Neural cell (in vitro differentiated cells): ENCODE data around the gene CCNY. TPM values are rescaled to one million over a fixed set of nuclear protein-coding genes. Genes with fewer than 3 reads are reported as not detected.

Source experiments
- H2AFZ ChIP-seq: fragments of 200-600, 300-800 bp; sonication (generic), shearing (Covaris generic); 2 replicates; pipeline ENCODE4 v1.6.0; 2014; ENCODE audit warnings: low read depth, mild to moderate bottlenecking, antibody characterized with exemption, low read length, moderate library complexity
- H3F3A ChIP-seq: fragments of 200-600 bp; shearing (Covaris generic); 2 replicates; pipeline ENCODE4 v1.6.1; 2016; ENCODE audit warnings: mild to moderate bottlenecking, moderate library complexity, mixed read lengths, antibody characterized with exemption, low read length; ENCODE audit not compliant: insufficient read depth, poor library complexity, severe bottlenecking
- H3K27ac ChIP-seq: fragments of 200-600, 300-800 bp; sonication (generic), shearing (Covaris generic); 2 replicates; pipeline ENCODE4 v1.5.1; 2014; ENCODE audit warnings: mild to moderate bottlenecking, low read length, moderate library complexity
- H3K27me3 ChIP-seq: fragments of 300-800, 200-600 bp; sonication (generic), shearing (Covaris generic); 2 replicates; pipeline ENCODE4 v1.6.0; 2014; ENCODE audit warnings: mild to moderate bottlenecking, low read depth, low read length, moderate library complexity; ENCODE audit not compliant: insufficient read depth
- H3K36me3 ChIP-seq: fragments of 300-800, 200-600 bp; sonication (generic), shearing (Covaris generic); 2 replicates; pipeline ENCODE4 v1.5.1; 2014; ENCODE audit warnings: mild to moderate bottlenecking, antibody characterized with exemption, low read length, moderate library complexity; ENCODE audit not compliant: insufficient read depth
- H3K4me2 ChIP-seq: fragments of 300-800, 200-600 bp; sonication (generic), shearing (Covaris generic); 2 replicates; pipeline ENCODE4 v1.6.0; 2014; ENCODE audit warnings: mild to moderate bottlenecking, low read length
- H3K4me3 ChIP-seq: fragments of 300-800, 200-600 bp; sonication (generic), shearing (Covaris generic); 2 replicates; pipeline ENCODE4 v1.5.1; 2014; ENCODE audit warnings: mild to moderate bottlenecking, low read length, moderate library complexity
- H3K79me2 ChIP-seq: fragments of 200-600 bp; shearing (Covaris generic); replicated peaks from 2 replicates; pipeline ENCODE4 v1.6.0; 2014; ENCODE audit warnings: mild to moderate bottlenecking, low read length, moderate library complexity; ENCODE audit not compliant: insufficient read depth
- H3K9ac ChIP-seq: fragments of 300-800, 200-600 bp; sonication (generic), shearing (Covaris generic); 2 replicates; pipeline ENCODE4 v1.6.1; 2016; ENCODE audit warnings: mild to moderate bottlenecking, low read length, mixed read lengths
- H3K9me2 ChIP-seq: fragments of 200-600 bp; shearing (Covaris generic); 2 replicates; pipeline ENCODE4 v1.6.1; 2016; ENCODE audit warnings: mild to moderate bottlenecking, low read length, mixed read lengths; ENCODE audit not compliant: insufficient read depth
- H3K9me3 ChIP-seq: fragments of 200-600, 300-800 bp; sonication (generic), shearing (Covaris generic); 2 replicates; pipeline ENCODE4 v1.6.1; 2016; ENCODE audit warnings: mild to moderate bottlenecking, mixed run types, low read length, moderate library complexity, mixed read lengths
- H4K20me1 ChIP-seq: fragments of 200-600 bp; shearing (Covaris generic); 2 replicates; pipeline ENCODE4 v1.6.1; 2016; ENCODE audit warnings: mild to moderate bottlenecking, mixed run types; ENCODE audit not compliant: insufficient read depth
- EP300 ChIP-seq: fragments of 450-650 bp; conservative IDR thresholded peaks from 2 replicates; pipeline ENCODE4 v1.6.1; 2014; ENCODE audit warnings: antibody characterized with exemption, mild to moderate bottlenecking, moderate library complexity; ENCODE audit not compliant: poor library complexity, severe bottlenecking
- EZH2 ChIP-seq: fragments of 200-600, 300-800 bp; shearing (Covaris generic), sonication (generic); IDR thresholded peaks from 2 replicates; pipeline ENCODE4 v1.6.1; 2014; ENCODE audit warnings: antibody characterized with exemption, low read length, borderline replicate concordance, mild to moderate bottlenecking; ENCODE audit not compliant: insufficient read depth, poor library complexity, severe bottlenecking
- MXI1 ChIP-seq: fragments of 450-650 bp; conservative IDR thresholded peaks from 2 replicates; pipeline ENCODE4 v1.6.1; 2014; ENCODE audit warnings: antibody characterized with exemption, mild to moderate bottlenecking; ENCODE audit not compliant: poor library complexity, severe bottlenecking
- POLR2AphosphoS5 ChIP-seq: IDR thresholded peaks from 2 replicates; pipeline ENCODE4 v1.6.1; 2012
- RAD21 ChIP-seq: fragments of 450-650 bp; conservative IDR thresholded peaks from 2 replicates; pipeline ENCODE4 v1.6.1; 2014; ENCODE audit warnings: antibody characterized with exemption, mild to moderate bottlenecking, moderate library complexity
- SMC3 ChIP-seq: fragments of 450-650 bp; conservative IDR thresholded peaks from 2 replicates; pipeline ENCODE4 v1.6.1; 2014; ENCODE audit warnings: antibody characterized with exemption, mild to moderate bottlenecking, moderate library complexity; ENCODE audit not compliant: poor library complexity
- TAF1 ChIP-seq: IDR thresholded peaks from 2 replicates; pipeline ENCODE4 v1.6.1; 2012; ENCODE audit warnings: low read depth
- polyA plus RNA-seq: library from polyadenylated mRNA; depleted of rRNA; stranded (reverse); fragments of >200 nt; gene quantifications from 2 replicates; pipeline ENCODE4 v1.2.3, GENCODE V29; 2014
- TF ChIP-seq, protein P1 (sequence below): fragments of 450-650 bp; IDR thresholded peaks from 2 replicates; pipeline ENCODE4 v1.5.1; 2014; ENCODE audit warnings: antibody characterized with exemption, mild to moderate bottlenecking, moderate library complexity; ENCODE audit not compliant: poor library complexity, severe bottlenecking
- TF ChIP-seq, protein P2 (sequence below): IDR thresholded peaks from 2 replicates; pipeline ENCODE4 v1.6.1; 2012; ENCODE audit warnings: borderline replicate concordance

Gene CCNY
- polyA plus RNA-seq, 1 donor from 2014 or later: 36.4 TPM

GRCh38 chr10:35355971-35356724 is 19.8 kb downstream of the CCNY start:
- H3K79me2 ChIP-seq: peaks cover 65% of the 10 kb centered on the region
- H4K20me1 ChIP-seq: no peaks in the 10 kb centered on the region
- H3K4me2 ChIP-seq: no peak overlapping the region
- H3K36me3 ChIP-seq: no peaks in the 10 kb centered on the region
- H3K4me3 ChIP-seq: no peak overlapping the region
- no peaks in the 10 kb centered on the region for H3K9me2 ChIP-seq
- H3K9me3 ChIP-seq: no peaks in the 10 kb centered on the region
- H3K27ac ChIP-seq: no peak overlapping the region
- no peak overlapping the region for H3K9ac ChIP-seq
- no peaks in the 10 kb centered on the region for H3K27me3 ChIP-seq
- H2AFZ ChIP-seq: no peak overlapping the region
- H3F3A ChIP-seq: no peaks in the 10 kb centered on the region
- TF ChIP-seq EP300 (no peak), POLR2AphosphoS5 (no peak), RAD21 (no peak), SMC3 (no peak), TAF1 (no peak)
- TF ChIP-seq, protein P1, sequence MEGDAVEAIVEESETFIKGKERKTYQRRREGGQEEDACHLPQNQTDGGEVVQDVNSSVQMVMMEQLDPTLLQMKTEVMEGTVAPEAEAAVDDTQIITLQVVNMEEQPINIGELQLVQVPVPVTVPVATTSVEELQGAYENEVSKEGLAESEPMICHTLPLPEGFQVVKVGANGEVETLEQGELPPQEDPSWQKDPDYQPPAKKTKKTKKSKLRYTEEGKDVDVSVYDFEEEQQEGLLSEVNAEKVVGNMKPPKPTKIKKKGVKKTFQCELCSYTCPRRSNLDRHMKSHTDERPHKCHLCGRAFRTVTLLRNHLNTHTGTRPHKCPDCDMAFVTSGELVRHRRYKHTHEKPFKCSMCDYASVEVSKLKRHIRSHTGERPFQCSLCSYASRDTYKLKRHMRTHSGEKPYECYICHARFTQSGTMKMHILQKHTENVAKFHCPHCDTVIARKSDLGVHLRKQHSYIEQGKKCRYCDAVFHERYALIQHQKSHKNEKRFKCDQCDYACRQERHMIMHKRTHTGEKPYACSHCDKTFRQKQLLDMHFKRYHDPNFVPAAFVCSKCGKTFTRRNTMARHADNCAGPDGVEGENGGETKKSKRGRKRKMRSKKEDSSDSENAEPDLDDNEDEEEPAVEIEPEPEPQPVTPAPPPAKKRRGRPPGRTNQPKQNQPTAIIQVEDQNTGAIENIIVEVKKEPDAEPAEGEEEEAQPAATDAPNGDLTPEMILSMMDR: no peak
- TF ChIP-seq, protein P2, sequence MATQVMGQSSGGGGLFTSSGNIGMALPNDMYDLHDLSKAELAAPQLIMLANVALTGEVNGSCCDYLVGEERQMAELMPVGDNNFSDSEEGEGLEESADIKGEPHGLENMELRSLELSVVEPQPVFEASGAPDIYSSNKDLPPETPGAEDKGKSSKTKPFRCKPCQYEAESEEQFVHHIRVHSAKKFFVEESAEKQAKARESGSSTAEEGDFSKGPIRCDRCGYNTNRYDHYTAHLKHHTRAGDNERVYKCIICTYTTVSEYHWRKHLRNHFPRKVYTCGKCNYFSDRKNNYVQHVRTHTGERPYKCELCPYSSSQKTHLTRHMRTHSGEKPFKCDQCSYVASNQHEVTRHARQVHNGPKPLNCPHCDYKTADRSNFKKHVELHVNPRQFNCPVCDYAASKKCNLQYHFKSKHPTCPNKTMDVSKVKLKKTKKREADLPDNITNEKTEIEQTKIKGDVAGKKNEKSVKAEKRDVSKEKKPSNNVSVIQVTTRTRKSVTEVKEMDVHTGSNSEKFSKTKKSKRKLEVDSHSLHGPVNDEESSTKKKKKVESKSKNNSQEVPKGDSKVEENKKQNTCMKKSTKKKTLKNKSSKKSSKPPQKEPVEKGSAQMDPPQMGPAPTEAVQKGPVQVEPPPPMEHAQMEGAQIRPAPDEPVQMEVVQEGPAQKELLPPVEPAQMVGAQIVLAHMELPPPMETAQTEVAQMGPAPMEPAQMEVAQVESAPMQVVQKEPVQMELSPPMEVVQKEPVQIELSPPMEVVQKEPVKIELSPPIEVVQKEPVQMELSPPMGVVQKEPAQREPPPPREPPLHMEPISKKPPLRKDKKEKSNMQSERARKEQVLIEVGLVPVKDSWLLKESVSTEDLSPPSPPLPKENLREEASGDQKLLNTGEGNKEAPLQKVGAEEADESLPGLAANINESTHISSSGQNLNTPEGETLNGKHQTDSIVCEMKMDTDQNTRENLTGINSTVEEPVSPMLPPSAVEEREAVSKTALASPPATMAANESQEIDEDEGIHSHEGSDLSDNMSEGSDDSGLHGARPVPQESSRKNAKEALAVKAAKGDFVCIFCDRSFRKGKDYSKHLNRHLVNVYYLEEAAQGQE: no peak

GRCh38 chr10:35356725-35357092 is 20.4 kb downstream of the CCNY start:
- H3K36me3 ChIP-seq: no peaks in the 10 kb centered on the region
- no peaks in the 10 kb centered on the region for H3K27me3 ChIP-seq
- H3K27ac ChIP-seq: no peak overlapping the region
- no peak overlapping the region for H2AFZ ChIP-seq
- no peaks in the 10 kb centered on the region for H3F3A ChIP-seq
- no peak overlapping the region for H3K4me2 ChIP-seq
- no peak overlapping the region for H3K9ac ChIP-seq
- no peaks in the 10 kb centered on the region for H4K20me1 ChIP-seq
- peaks cover 70% of the 10 kb centered on the region for H3K79me2 ChIP-seq
- H3K4me3 ChIP-seq: no peak overlapping the region
- no peaks in the 10 kb centered on the region for H3K9me3 ChIP-seq
- TF ChIP-seq EP300: no peak
- TF ChIP-seq MXI1: no peak
- no peak for TF ChIP-seq TAF1
- TF ChIP-seq EZH2: no peak
- no peak for TF ChIP-seq RAD21
- TF ChIP-seq SMC3: no peak
- TF ChIP-seq, protein P2: no peak
- TF ChIP-seq, protein P1: no peak
- TF ChIP-seq POLR2AphosphoS5: no peak
- H3K9me2 ChIP-seq: no peaks in the 10 kb centered on the region
